NCI-H2196 (cell line): Measurements from ENCODE around the gene PAK5.

Experiments
- DNase-seq: peaks from one replicate; lab custom pipeline; 2025; ENCODE audit not compliant: unreplicated experiment; lab: John Stamatoyannopoulos, UW

Gene PAK5

DNA sequence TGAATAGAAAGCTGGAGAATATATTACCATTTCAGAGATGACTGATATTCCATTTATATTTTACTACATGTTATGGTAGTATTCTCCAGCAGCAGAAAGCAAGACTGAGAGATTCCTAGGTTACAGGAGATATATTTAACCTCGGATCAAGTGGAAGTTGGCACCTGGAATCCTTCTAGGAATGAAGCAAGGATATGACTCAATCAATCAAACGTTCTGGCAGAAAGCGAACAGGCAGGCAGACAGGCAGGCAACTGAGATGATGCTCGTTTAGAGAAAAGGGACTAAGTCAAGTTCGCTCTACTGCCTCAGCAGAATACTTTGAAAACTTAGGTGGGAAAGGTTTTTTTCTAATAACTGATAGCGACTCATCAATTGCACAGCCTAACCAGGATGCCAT lies 46.2 kb downstream of the PAK5 start:
- no peak for DNase-seq

- DNase-seq, result no peak
These were observed 49.7 kb downstream of the PAK5 start for GRCh38 chr20:9789131-9789530.

DNA sequence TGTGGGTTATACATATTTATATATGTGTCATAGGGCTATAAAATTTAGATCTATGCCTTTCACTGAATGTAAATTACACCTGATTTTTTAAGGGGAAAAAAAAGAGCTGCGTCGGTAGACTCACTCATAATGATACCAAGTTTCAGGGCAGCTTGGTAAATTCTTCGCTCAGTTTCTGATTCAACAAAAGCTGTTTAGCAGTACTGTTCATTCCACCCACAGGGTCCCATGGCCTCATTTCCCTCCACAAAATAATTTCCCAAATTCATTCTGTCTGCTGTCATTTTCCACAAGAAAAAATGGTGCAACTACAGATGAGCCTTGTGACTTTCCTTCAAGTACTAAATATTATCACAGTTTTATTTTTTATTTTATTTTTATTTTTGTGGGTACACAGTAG lies 63.7 kb downstream of the PAK5 start:
- DNase-seq, result no peak

GRCh38 chr20:9769954-9770353 lies 68.9 kb downstream of the PAK5 start:
- DNase-seq, result no peak

- DNase-seq, result no peak
These were observed 77.4 kb downstream of the PAK5 start for GRCh38 chr20:9761476-9761875.

DNA sequence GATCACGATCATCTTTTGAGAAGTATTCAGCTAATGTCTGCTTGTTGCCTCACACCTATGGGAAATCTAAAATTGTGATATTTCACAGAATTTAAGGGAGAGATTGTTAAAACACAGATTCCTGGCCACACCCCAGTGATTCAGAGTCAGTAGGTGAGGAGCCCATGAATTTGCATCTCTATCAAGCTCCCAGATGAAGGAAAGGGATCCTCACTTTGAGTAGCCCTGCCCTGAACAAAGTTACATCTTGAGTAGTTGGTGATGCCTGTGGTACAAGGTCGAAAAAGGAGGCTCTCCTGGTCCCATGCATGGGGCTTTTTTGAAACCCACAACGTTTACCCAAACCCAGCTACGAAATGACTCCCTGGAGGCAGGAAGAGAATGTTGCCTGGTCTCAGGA lies 79.5 kb downstream of the PAK5 start:
- no peak for DNase-seq

DNA sequence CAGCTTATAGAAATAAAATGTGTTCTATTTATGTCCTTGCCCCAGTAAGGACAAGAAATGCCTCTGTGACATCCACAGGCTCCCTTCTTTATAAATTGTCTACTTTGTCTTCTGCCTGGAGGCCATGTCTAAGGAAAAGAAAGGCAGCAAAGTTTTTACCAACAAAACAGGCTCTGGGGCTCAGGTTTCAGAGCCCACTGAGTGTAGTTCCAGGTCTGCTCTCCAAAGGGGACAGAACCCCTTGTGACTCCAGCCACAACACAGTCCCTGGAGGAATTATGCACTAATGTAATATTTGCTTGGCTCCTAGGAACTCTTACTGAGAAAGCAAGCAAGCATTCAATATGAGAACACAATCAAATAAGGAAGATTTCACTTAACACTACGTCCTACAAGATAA lies 80.1 kb downstream of the PAK5 start:
- no peak for DNase-seq

GRCh38 chr20:9756660-9757059 lies 82.2 kb downstream of the PAK5 start:
- DNase-seq, result no peak

GRCh38 chr20:9755301-9755700 lies 83.6 kb downstream of the PAK5 start:
- DNase-seq, result no peak

DNA sequence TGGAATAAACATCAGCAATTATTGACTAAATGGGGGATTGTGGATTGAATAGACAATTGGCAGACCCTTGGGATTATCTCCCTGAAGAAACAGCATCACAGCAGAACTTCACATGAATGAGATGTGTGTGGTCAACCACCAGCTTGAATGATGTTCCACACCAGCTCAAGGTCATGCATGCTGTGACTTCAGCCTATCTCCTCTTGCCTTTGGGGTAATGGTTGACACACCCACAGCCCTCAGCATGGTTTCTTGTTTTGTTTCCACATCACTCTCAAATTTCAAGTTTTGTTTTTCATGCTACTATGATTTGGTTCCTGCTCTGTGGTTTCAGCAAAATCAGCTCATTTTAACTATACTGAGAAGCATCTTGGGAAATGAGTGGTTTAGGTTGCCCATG lies 94.3 kb downstream of the PAK5 start:
- no peak for DNase-seq

GRCh38 chr20:9743871-9744270 lies 95.0 kb downstream of the PAK5 start:
- DNase-seq, result no peak

DNA sequence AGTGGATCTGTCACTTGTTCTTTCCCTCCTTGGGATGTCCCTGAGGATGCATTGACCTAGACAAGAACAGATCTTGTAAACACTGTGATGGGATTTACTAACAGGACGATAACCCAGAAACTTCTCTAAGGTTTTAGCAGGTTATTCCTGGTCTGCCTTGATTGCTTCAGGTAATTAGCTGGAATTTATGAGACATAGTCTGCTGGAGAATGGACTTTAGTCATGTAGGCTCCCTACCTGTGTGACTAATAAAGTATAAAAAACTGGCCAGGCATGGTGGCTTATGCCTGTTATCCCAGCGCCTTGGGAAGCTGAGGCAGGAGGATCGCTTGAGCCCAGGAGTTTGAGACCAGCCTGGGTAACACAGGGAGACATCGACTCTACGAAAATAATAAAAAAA lies 96.1 kb downstream of the PAK5 start:
- no peak for DNase-seq

GRCh38 chr20:9741996-9742395 lies 96.9 kb downstream of the PAK5 start:
- no peak for DNase-seq

GRCh38 chr20:9740486-9740885 lies 98.4 kb downstream of the PAK5 start:
- no peak for DNase-seq

- DNase-seq, result no peak
These were observed 98.9 kb downstream of the PAK5 start for GRCh38 chr20:9739991-9740390.

DNA sequence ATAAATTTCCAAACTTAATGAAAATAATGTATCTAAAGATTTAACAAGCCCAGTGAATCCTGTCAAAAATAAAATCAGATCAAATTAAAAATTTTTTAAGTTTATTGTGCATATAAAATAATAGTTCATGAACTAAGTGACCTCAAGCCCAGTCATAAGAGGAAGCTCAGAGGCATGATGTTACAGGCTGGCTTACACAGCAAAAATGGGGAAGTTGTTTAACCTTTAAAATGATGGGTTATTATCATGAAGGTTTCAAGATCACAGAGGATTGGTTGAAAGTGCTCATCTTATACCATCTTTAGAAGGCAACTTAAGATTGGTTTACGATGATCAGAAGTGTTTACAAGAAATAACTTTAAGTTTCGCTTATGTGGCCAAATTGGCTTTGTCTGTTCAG lies 102.5 kb downstream of the PAK5 start:
- no peak for DNase-seq

GRCh38 chr20:9723501-9724202 lies 115.2 kb downstream of the PAK5 start:
- no peak for DNase-seq

DNA sequence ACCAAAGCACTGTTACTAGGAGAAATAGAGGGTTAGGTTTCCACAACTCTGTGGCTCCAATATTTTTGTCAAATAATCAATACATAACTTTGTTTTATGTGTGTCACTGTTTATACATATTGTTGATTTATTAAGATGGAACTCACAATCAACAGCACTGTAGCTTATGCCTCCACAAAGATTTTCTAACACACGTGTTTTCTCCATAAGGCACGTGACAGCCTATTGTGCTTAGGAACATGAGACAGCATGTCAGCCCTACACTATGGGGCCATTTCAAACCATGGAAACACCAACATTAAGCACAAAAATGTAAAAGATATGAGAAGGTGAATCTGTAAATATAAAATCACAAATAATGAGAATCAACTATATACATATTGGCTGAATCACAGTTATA lies 127.0 kb downstream of the PAK5 start:
- DNase-seq, result no peak

GRCh38 chr20:9710685-9711084 lies 128.2 kb downstream of the PAK5 start:
- no peak for DNase-seq

GRCh38 chr20:9705722-9706476 lies 133.0 kb downstream of the PAK5 start:
- DNase-seq, result no peak

DNA sequence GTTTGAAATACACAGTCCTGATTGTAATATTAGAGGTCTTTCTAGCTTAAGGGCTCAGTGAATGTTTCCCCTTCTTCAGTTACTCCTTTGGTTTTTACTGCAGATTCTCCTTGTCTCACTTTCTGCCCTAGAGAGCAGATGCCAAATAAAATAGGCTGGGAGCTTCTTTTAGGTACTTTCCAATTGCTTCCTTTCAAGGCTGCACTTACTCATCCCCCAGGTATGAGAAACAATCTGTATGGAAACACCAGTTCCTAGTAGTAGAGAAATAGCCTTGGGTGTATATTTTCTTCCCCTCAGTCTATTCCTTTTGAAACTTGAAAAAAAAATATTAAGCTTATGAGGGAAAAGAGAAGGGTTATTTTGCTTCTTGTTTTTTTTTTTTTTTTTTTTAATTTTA lies 139.7 kb downstream of the PAK5 start:
- no peak for DNase-seq

- no peak for DNase-seq
These were observed 149.8 kb downstream of the PAK5 start for GRCh38 chr20:9689041-9689440.

DNA sequence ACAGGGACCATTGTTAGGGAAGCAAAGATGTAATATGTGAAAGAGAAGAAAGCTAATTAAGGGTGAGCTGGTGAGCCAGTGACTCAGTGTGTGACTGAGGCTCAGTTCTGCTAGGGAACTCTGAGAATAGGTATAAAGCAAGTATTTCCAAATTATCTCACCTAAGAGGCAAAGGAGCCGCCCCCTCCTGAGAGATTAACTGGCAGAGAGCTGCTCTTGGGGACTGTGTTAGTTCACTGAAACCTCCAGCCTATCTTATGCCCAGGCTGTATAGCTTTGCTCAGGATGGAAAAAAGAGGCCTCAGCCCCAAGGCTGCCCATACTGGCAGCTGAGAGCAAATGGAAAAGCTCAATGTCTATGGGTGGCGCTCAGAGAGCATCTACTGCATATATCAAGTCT lies 152.0 kb downstream of the PAK5 start:
- DNase-seq, result no peak
